GM21576 (cell line): ENCODE data around the gene ALPP.
"Not testable (repeated sequence)": the region's sequence is repeated elsewhere in the genome, so short reads cannot be mapped to it uniquely, and the experiment has no call there.

Experiments
- ATAC-seq: cut with Tn5 transposase; IDR thresholded peaks from one replicate; pipeline ENCODE4 v1.9.1; 2021; ENCODE audit warnings: mild to moderate bottlenecking, moderate library complexity; ENCODE audit not compliant: unreplicated experiment

Gene ALPP

GRCh38 chr2:232400256-232401015 is 21.9 kb downstream of the ALPP start:
- no peak for ATAC-seq

- ATAC-seq = no peak
Observed at GRCh38 chr2:232402518-232402917, 24.0 kb downstream of the ALPP start.

DNA sequence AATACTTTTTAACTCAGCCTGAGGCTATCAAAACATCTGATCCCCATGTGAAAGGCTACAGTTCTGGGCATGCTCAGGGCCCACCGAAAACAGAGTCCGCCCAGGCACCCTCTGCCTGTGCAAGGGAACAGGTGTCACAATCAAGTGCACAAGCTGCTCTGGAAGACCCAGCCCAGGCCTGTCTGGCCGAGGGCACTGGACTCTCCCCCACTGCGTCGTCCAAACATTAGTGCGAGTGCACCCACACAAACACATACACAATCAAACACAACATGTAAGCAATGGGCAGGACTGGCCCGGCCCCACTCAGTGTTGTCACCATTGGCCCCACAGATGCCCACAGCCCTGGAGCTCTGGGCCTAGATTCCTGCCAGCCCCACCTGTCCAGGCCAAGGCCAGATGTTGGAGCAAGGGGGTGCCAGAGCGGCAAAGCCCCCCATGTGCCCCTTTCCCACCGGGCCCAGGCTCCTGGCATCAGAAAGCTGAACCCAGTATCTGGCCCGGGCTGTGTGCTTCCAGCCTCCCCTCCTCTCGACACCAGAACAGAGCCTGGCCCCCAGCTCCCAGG is 27.5 kb downstream of the ALPP start:
- no peak for ATAC-seq

DNA sequence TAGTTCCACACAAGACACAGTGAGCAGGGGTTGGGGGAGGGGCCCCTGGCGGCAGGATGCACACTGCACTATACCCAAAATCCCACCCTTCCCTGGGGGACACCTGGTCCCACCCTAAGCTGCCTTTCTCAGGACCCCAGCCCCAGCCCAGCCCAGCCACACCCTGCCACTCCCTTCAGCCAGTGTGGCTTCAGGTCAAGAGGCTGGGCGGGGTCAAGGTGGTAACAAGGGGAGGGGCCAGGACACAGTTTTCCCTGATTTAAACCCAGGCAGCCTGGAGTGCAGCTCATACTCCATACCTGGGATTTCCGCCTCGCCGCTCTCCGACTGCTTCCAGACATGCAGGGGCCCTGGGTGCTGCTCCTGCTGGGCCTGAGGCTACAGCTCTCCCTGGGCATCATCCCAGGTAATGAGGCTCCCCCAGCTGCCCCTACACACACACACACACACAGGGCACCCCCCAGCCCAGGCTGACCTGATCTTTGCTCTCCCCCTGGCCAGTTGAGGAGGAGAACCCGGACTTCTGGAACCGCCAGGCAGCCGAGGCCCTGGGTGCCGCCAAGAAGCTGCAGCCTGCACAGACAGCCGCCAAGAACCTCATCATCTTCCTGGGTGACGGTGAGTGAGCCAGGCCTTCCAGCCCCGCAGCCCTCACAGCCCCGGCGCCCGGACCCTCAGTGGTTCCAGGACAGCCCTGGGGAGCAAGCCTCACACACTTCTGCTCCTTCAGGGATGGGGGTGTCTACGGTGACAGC is 28.2 kb downstream of the ALPP start, which contains the start of gene ALPG:
ALPG (plus strand) TSS at position 289 of the 755 bp plus-strand sequence; CDS start at position 340, 51 bp downstream.
- ATAC-seq = no peak

- not testable (repeated sequence) for ATAC-seq
Observed at GRCh38 chr2:232407428-232408150, 29.0 kb downstream of the ALPP start.

- ATAC-seq = not testable (repeated sequence)
Observed at GRCh38 chr2:232408269-232408668, 29.7 kb downstream of the ALPP start.

GRCh38 chr2:232409617-232410016 is 31.1 kb downstream of the ALPP start:
- ATAC-seq = not testable (repeated sequence)

DNA sequence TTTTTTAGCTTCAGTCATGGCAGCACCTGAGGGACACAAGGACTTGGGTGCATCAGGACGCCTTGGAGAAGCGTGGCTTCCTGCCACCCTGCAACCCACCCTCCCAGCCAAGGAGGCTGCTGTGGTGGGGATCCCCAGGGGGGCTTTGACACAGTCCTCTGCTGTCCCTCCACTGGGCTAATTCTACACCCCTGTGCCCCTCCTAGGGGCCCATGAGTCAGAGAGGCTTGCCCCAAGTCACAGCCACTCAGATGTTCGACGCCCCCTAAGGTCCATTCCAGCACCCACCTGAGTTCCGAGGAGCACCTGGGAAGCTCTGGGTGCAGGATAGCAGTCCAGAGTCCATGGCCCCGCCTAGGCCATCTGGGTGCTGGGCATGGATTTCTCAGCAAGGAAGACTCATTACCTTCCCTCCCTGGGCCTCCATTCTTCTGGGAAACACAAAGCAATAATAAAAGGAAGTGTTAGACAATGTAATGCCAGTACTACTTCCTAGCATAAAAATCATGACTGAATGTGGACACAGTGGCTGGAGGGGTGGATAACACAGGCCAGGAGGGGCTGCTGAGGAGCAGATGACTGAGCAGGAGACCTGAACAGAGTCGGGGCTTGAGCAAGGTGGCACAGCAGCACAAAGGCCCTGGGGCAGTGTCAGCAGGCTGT is 31.8 kb downstream of the ALPP start:
- no peak for ATAC-seq

DNA sequence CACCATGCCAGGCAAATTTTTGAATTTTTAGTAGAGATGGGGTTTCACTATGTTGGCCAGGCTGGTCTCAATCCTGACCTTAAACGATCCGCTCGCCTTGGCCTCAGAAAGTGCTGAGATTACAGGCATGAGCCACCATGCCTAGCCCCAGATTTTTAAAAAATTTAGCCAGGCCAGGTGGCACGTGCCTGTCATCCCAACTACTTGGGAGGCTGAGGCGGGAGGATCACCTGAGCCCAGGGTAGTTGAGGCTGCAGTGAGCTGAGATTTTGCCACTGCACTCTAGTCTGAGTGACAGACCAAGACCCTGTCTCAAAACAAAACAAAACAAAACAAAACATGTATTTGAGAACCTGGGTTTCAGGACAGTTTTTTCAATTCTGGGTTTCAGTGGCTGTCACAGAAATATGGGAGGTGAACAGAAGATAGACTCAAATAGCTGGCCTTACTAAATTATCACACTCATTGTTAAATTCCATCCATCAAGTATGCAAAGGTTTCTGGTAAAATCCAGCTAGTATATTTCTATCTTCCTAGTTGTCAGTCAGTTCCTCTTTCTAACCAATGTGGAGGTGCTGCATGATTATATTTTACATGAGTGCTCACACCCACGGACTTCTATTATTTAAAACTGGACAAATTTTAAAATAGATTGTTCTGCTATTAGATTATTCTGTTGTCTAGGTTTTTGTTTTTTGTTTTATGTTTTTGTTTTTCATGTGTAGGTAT is 33.5 kb downstream of the ALPP start:
- ATAC-seq = no peak

DNA sequence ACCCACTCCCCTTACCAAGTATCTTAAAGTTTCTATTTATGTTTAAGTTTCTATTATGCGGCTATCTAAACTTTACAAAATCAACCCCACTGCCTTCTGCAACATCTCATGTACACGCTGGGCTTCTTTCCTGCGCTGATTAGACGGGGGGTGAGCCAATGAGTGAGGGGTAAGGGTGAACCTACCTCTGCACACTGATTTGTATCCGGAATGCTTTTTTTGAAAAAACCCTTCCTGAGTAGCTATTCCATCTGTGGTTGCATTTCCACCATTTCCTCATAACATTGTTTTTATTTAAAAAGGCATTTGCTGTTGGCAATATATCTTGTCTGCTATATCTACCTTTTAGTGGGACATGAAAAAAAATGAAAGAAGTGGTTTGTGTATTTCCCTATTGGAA is 34.4 kb downstream of the ALPP start:
- ATAC-seq = no peak

DNA sequence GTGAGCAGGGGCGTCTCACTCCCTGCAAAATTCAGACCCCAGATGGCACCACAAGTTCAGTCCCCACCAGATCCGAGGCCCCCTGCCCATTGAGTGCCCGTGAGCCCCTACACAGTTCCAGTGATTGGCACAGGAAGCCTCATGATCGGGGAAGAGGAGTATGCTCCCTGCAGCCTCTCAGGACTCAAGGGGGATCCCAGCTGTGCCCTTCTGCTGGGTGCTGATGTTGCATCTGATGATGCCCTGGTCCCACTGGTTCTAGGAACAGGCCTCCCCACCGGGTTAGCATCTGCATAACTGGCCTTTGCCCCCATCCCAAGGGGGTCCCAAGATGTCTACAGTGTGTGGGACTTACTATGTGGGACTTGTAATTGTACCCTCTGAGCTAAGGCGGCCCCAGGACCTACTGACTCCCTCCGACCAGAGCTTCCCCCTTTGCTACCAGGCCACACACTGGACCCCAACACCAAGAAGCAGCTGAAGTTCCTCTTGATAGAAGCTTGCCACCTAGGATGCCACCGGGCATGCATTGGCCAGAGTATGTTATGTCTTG is 36.7 kb downstream of the ALPP start:
- ATAC-seq = no peak

- no peak for ATAC-seq
Observed at GRCh38 chr2:232415736-232416520, 37.4 kb downstream of the ALPP start.

DNA sequence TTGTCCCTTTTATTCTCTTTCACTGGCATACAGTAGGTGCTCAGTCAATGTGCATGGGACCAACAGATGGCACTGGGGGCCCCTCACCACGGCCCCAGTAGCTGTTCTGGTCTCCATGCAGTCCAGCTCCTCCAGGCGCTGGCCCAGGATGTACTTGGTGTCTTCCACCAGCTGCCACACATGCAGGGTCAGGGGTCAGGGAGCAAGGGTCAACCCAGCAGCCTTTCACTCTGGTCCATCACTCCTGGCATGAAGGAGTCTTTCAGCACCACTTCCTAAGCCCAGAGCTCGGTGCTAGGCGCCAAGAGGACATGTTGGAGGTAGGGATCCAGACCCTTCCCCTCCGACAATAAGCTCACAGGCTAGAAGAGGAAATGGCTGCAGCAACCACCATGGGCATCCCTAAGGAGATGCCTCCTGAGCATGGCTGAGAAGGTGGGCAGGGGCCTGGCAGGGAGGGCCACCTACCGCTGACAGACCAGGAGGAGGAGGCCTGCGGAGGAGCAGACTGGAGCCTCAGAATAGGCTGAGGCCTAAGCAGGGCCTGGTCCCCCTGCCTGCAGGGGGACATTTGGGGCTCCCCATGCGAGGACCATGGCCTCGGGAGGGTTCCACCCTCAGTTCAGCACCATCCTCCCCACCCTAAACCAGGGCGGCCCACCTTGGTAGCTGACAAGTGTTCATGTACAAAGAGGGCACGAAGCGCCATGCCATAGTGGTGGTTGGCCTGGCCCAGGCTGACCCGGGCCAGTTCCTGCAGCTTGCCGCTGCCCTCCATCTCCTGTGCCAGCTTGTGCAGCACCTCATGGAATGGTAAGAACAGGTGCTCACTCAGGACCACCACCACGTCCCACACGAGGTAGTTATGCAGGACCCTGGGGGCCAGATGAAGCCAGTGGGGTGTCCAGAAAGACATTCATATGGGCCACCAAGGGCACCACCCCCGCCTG is 38.2 kb downstream of the ALPP start:
- ATAC-seq = no peak

GRCh38 chr2:232417489-232417888 is 38.9 kb downstream of the ALPP start:
- no peak for ATAC-seq

DNA sequence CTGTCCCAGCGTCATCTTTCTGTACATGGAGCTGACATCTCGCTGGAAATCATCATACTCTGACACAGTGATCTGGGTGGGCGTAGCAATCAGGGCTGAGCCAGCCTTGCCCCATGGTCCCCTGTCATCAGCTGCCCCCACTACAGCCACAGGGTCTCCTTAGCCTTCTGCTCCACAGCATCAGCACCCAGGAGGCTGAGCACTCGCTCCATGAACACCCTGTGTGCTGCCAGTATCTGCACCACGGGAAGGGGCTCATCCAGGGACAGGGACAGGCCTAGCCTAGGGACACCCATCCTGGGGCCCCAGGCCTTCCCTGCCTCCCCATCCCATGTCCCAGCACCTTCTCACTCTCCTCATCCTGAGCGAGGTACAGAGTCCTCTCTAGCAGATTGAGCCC is 39.5 kb downstream of the ALPP start:
- ATAC-seq = no peak

GRCh38 chr2:232418466-232419244 is 40.1 kb downstream of the ALPP start:
- no peak for ATAC-seq
